Measurements from ENCODE around the gene ARPC5L. TPM values are rescaled to one million over a fixed set of nuclear protein-coding genes. Genes with fewer than 3 reads are reported as not detected.
"Not testable (repeated sequence)": the region's sequence is repeated elsewhere in the genome, so short reads cannot be mapped to it uniquely, and the experiment has no call there.

ARPC5L gene
- polyA plus RNA-seq, 3 donors, result 31.1 to 40.3 (median 39.3) TPM

- DNase-seq (ENCODE audit: extremely low read depth in 1 of 11, low read depth in 9 of 11, low spot score in 4 of 11), result no peak
Observed at GRCh38 chr9:124914753-124915405, 52.9 kb downstream of the ARPC5L start.

DNA sequence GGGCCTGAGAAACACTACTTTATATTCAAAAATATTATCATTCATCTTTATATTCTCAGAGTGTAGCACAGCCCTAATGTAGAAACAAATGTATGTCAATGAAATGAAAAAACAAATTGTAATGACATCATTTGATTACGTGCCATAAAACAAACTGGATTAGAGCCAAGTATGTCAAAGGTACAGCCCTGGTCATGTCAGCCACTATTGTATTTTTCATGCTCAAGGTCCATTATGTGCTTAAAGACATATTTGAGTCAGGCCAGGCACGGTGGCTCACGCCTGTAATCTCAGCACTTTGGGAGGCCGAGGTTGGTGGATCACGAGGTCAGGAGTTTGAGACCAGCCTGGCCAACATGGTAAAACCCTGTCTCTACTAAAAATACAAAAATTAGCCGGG lies 58.5 kb downstream of the ARPC5L start:
- not testable (repeated sequence) for DNase-seq (ENCODE audit: extremely low read depth in 1 of 11, low read depth in 9 of 11, low spot score in 4 of 11)

Other genes with a start within 250 kb of the ARPC5L start
- 1 to 10 TPM in 2 of 3 donors, under 1 TPM in 1; 1.00 to 1.5 (median 1.1) TPM for gene NR6A1, start 90.8 kb upstream of the ARPC5L start, polyA plus RNA-seq (ENCODE audit: insufficient read length in 3 of 3)
- gene OLFML2A, start 85.0 kb upstream of the ARPC5L start, polyA plus RNA-seq (ENCODE audit: insufficient read length in 3 of 3), result 10 to 100 TPM; 18.3 to 25.7 (median 20.6) TPM
- under 1 TPM; 0.30 to 0.46 (median 0.35) TPM for gene WDR38, start 8.7 kb upstream of the ARPC5L start, polyA plus RNA-seq (ENCODE audit: insufficient read length in 3 of 3)
- 1,000 to 10,000 TPM in 1 of 3 donors, 100 to 1,000 TPM in 2; 759 to 1,040 (median 925) TPM for gene RPL35, start 173 bp upstream of the ARPC5L start, polyA plus RNA-seq (ENCODE audit: insufficient read length in 3 of 3)
- gene GOLGA1, start 79.0 kb downstream of the ARPC5L start, polyA plus RNA-seq (ENCODE audit: insufficient read length in 3 of 3), result 10 to 100 TPM; 13.6 to 21.9 (median 14.4) TPM